Panc1 (cell line): Measurements from ENCODE around the gene POLR3H.
A peak's percentile ranks its signal among the peaks of the same experiment; 100 is the strongest.

Experiments
- CTCF ChIP-seq: fragments of 450-650 bp; IDR thresholded peaks from 2 replicates; pipeline ENCODE4 v1.5.1; 2017; ENCODE audit warnings: mild to moderate bottlenecking
- POLR2AphosphoS5 ChIP-seq: IDR thresholded peaks from 2 replicates; pipeline ENCODE4 v1.6.1; 2012; ENCODE audit warnings: mild to moderate bottlenecking, low read depth, low read length, moderate library complexity
- SIN3A ChIP-seq: IDR thresholded peaks from 2 replicates; pipeline ENCODE4 v1.6.1; 2012; ENCODE audit warnings: low read depth, mild to moderate bottlenecking, low read length, moderate library complexity, borderline replicate concordance; ENCODE audit not compliant: insufficient read depth

GRCh38 chr22:41589391-41590241, 45.3 kb upstream of the POLR3H start, which contains the start of gene PMM1:
- no peak for TF ChIP-seq CTCF
- TF ChIP-seq POLR2AphosphoS5 = no peak
- TF ChIP-seq SIN3A = 0 out of 2 replicates have a peak, but pooled peaks have one; percentile 40
